Kidney epithelial cell (primary cell): ENCODE results near the gene DNAH7. TPM values are rescaled to one million over a fixed set of nuclear protein-coding genes. Genes with fewer than 3 reads are reported as not detected.

Experiments
- DNase-seq: peaks from one replicate; pipeline ENCODE4 v3.0.0-alpha.2; 2010; ENCODE audit warnings: low read depth
- H3K27me3 ChIP-seq: 2 replicates; pipeline ENCODE4 v1.6.0; 2011; ENCODE audit warnings: low read length; ENCODE audit not compliant: control insufficient read depth, insufficient read depth
- H3K36me3 ChIP-seq: 2 replicates; pipeline ENCODE4 v1.5.1; 2011; ENCODE audit warnings: low read length; ENCODE audit not compliant: control insufficient read depth, insufficient read depth
- H3K4me3 ChIP-seq: 2 replicates; pipeline ENCODE4 v1.5.1; 2011; ENCODE audit warnings: low read depth, mild to moderate bottlenecking, control low read depth, low read length
- total RNA-seq: library from RNA; depleted of rRNA; stranded (reverse); fragments of >200 nt; gene quantifications from 2 replicates; pipeline ENCODE4 v1.2.3, GENCODE V29; 2015
- TF ChIP-seq, protein P1 (sequence below): IDR thresholded peaks from 2 replicates; pipeline ENCODE4 v1.5.1; 2011; ENCODE audit warnings: mild to moderate bottlenecking, moderate library complexity, low read length, control low read depth, inconsistent platforms; ENCODE audit not compliant: insufficient read depth, poor library complexity, severe bottlenecking

Gene DNAH7
- total RNA-seq, 1 donor from 2014 or later, result 2.1 TPM

DNA sequence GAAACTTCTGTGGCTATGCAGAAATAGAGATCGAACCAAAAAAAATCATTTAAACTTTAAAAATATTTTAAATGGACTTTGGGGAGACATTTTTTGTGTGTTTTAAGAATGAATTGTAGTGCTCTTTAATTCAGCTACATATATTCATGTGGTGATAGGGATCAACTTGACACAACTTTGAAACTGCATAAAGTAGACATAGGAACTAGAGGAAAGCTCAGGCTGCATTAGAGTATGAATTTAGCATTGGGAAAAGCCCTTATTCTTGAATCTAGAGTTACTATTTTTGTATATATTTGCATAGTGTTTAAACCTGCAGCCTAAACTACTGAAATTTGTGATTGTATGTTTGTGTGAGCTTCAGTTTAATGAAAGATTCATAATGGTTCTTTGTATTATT, 333.3 kb downstream of the DNAH7 start:
- no peak overlapping the region for H3K4me3 ChIP-seq
- no peak for DNase-seq
- H3K36me3 ChIP-seq, result no peaks in the 10 kb centered on the region
- TF ChIP-seq, protein P1, sequence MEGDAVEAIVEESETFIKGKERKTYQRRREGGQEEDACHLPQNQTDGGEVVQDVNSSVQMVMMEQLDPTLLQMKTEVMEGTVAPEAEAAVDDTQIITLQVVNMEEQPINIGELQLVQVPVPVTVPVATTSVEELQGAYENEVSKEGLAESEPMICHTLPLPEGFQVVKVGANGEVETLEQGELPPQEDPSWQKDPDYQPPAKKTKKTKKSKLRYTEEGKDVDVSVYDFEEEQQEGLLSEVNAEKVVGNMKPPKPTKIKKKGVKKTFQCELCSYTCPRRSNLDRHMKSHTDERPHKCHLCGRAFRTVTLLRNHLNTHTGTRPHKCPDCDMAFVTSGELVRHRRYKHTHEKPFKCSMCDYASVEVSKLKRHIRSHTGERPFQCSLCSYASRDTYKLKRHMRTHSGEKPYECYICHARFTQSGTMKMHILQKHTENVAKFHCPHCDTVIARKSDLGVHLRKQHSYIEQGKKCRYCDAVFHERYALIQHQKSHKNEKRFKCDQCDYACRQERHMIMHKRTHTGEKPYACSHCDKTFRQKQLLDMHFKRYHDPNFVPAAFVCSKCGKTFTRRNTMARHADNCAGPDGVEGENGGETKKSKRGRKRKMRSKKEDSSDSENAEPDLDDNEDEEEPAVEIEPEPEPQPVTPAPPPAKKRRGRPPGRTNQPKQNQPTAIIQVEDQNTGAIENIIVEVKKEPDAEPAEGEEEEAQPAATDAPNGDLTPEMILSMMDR, result no peak
- no peaks in the 10 kb centered on the region for H3K27me3 ChIP-seq

DNA sequence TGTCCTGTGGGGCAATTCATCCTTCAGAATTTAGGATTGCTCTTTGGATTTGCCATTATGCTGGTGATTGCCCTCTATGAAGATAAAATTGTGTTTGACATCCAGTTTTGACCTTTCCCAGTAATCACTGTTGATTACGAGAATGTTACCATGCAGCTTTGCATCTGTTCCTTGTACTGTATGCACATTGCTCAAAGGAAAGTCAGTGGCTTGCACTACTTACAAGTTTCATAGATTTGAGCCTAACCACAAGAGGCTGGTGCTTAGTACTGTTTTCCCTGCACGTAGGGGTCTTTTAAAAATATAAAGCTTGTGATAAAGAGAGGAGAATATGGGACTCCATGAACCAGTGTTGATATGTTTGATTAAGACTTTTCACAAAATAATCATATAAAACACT, 333.7 kb downstream of the DNAH7 start:
- Histone ChIP-seq H3K27me3 (no peaks in the 10 kb centered on the region), H3K36me3 (no peaks in the 10 kb centered on the region), H3K4me3 (no peak overlapping the region)
- TF ChIP-seq, protein P1, result no peak
- DNase-seq, result no peak

DNA sequence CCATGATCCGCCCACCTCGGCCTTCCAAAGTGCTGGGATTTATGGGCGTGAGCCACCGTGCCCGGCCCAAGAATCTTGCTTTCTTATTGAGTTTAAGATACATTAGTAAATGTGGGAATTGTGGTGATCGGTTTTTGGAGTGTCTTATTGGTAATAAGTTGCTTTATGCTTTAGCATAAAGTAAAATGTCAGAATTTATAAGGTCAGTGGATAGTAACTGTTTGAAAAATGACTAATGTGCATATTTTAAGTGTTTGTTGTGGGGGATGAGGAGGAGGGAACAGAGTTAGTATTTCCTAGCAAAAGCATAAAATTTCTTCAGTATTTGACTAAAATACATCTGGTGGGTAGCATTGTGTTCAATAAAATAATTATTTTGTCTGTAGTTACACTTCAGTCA, 334.2 kb downstream of the DNAH7 start:
- H3K4me3 ChIP-seq, result no peak overlapping the region
- TF ChIP-seq, protein P1, result no peak
- H3K36me3 ChIP-seq, result no peaks in the 10 kb centered on the region
- H3K27me3 ChIP-seq, result no peaks in the 10 kb centered on the region
- DNase-seq, result no peak

DNA sequence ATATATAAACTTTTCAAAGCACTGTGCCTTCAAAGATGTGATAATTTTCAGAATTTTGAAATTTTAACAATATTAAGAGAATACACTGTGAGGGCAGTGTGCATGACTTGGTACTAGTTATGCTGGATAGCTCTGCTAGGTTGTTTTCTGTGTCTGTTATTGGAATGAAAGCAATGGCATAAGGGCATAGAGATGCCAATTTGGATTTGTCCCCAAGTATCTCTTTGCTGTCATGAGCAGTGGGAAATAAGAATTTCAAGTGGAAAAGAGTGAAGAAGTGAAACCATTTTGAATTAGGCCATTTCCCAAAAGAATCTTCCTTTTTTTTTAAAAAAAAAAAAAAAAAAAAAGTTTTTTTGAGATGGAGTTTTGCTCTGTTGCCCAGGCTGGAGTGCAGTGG, 334.8 kb downstream of the DNAH7 start:
- Histone ChIP-seq H3K4me3 (no peak overlapping the region), H3K36me3 (peaks cover 1% of the 10 kb centered on the region), H3K27me3 (no peaks in the 10 kb centered on the region)
- DNase-seq, result no peak
- TF ChIP-seq, protein P1, result no peak

DNA sequence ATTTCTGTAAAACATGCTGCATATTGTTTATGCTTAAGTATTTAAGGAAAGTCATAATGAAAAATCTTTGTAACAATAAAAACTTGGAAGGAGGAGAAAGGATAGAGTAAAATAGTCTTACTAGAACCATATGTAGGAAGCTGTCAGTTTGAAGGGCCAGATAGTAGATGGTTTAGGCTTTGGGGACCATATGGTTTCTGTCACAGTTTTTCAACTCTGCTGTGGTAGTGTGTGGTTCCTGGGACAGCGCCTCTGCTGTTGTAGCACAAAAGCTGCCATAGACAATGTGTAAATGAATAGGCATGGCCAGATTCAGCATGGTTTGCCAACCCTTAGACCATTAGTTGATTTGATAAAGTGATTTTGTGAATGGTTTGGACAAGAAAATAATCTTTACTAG, 336.1 kb downstream of the DNAH7 start:
- Histone ChIP-seq H3K4me3 (no peak overlapping the region), H3K27me3 (no peaks in the 10 kb centered on the region), H3K36me3 (peaks cover 1% of the 10 kb centered on the region)
- TF ChIP-seq, protein P1, result no peak
- DNase-seq, result no peak

DNA sequence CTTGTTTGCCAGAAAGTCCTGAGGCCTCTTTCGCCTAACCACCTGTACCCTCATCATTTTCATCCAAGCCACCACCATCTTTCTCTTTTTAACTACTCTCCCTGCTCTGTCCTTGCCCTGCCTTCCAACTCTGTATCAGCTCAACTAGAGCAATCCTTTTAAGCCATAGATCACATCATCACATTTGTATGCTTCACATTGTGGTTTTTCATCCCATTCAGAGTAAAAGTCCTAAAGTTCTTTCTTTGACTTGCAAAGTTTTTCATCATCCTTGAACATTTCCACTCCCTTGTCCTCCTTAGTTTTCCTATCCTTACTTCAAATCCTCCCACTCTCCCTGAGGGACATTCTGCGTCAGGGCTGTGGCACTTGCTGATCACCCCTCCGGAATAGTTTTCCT, 337.7 kb downstream of the DNAH7 start:
- peaks cover 1% of the 10 kb centered on the region for H3K36me3 ChIP-seq
- no peak for DNase-seq
- H3K27me3 ChIP-seq, result no peaks in the 10 kb centered on the region
- TF ChIP-seq, protein P1, result no peak
- no peak overlapping the region for H3K4me3 ChIP-seq
